Neutrophil (primary cell): ENCODE measurements around the gene CCDC8.

Experiments used
- H3K27ac ChIP-seq: fragments of 200-600 bp; sonication (generic); 2 replicates; pipeline ENCODE4 v1.5.1; 2016; ENCODE audit warnings: mild to moderate bottlenecking, moderate library complexity
- H3K27me3 ChIP-seq: fragments of 200-600 bp; sonication (generic); 2 replicates; pipeline ENCODE4 v1.6.0; 2016; ENCODE audit warnings: mild to moderate bottlenecking
- H3K36me3 ChIP-seq: fragments of 200-600 bp; sonication (generic); 2 replicates; pipeline ENCODE4 v1.5.1; 2017
- H3K4me1 ChIP-seq, 2 experiments: fragments of 200-600 bp in 1 of 2; sonication (generic) in 1 of 2; 1 replicate in 1 of 2; 2 replicates in 1 of 2; pipeline versions ENCODE4 v1.5.1 to v1.6.1; 2013 to 2016; ENCODE audit warnings: low read depth in 1 of 2, low read length in 1 of 2, mild to moderate bottlenecking in 1 of 2, moderate library complexity in 1 of 2; ENCODE audit not compliant: control insufficient read depth in 1 of 2, insufficient read depth in 1 of 2
- H3K4me3 ChIP-seq, 2 experiments: fragments of 200-600 bp in 1 of 2; sonication (generic) in 1 of 2; 1 replicate in 1 of 2; 2 replicates in 1 of 2; pipeline ENCODE4 v1.5.1; 2013 to 2016; ENCODE audit warnings: low read depth in 1 of 2, low read length in 1 of 2, mild to moderate bottlenecking in 1 of 2, moderate library complexity in 1 of 2
- H3K9me3 ChIP-seq: fragments of 200-600 bp; sonication (generic); 2 replicates; pipeline ENCODE4 v1.5.1; 2016
- CTCF ChIP-seq: fragments of 200-600 bp; sonication (generic); IDR thresholded peaks from 2 replicates; pipeline ENCODE4 v1.5.1; 2016; ENCODE audit warnings: antibody characterized with exemption

The CCDC8 gene

GRCh38 chr19:46361915-46362314 is 51.4 kb downstream of the CCDC8 start:
- no peaks in the 10 kb centered on the region for H3K9me3 ChIP-seq
- H3K4me3 ChIP-seq, result no peak overlapping the region
- H3K36me3 ChIP-seq, result peaks cover 9% of the 10 kb centered on the region
- H3K27me3 ChIP-seq, result no peaks in the 10 kb centered on the region
- H3K27ac ChIP-seq, result no peak overlapping the region
- no peaks in the 10 kb centered on the region for H3K4me1 ChIP-seq
- TF ChIP-seq CTCF, result no peak
